K562 (cell line): Measurements from ENCODE around the gene PTH2. TPM values are rescaled to one million over a fixed set of nuclear protein-coding genes. Genes with fewer than 3 reads are reported as not detected.

Experiments used
- ARID3A ChIP-seq: IDR thresholded peaks from 2 replicates; pipeline ENCODE4 v1.6.1; 2012; ENCODE audit warnings: low read depth, low read length, improper control_type of control experiment, borderline replicate concordance
- FOXM1 ChIP-seq, 2 experiments: fragments of 450-650 bp in 1 of 2; sonication (generic) in 1 of 2; formaldehyde crosslinking in 1 of 2; IDR thresholded peaks; 2 replicates each; pipeline versions ENCODE4 v1.6.1 to v1.9.0; 2017 to 2022; ENCODE audit warnings: low read depth in 2 of 2, mild to moderate bottlenecking in 2 of 2, missing genetic modification reagents in 1 of 2, moderate library complexity in 1 of 2
- MCM3 ChIP-seq: fragments of 450-650 bp; IDR thresholded peaks from 2 replicates; pipeline ENCODE4 v1.6.1; 2016
- PCBP1 ChIP-seq: fragments of 200-400 bp; formaldehyde crosslinking; IDR thresholded peaks from 2 replicates; pipeline ENCODE4 v1.6.1; 2018; ENCODE audit warnings: mild to moderate bottlenecking, low read depth, low read length; ENCODE audit not compliant: poor library complexity, severe bottlenecking
- PHB ChIP-seq: fragments of 250-450 bp; sonication (Bioruptor Pico); IDR thresholded peaks from 2 replicates; pipeline ENCODE4 v1.5.0; 2021
- PHF8 ChIP-seq: fragments of 200-600 bp; sonication (generic); IDR thresholded peaks from 2 replicates; pipeline ENCODE4 v1.6.1; 2012; ENCODE audit warnings: mixed run types, mild to moderate bottlenecking, inconsistent platforms, low read length, moderate library complexity, borderline replicate concordance
- PHTF2 ChIP-seq: fragments of 250-450 bp; sonication (Bioruptor Pico); IDR thresholded peaks from 2 replicates; pipeline ENCODE4 v1.5.0; 2021; ENCODE audit warnings: mild to moderate bottlenecking
- RERE ChIP-seq: sonication (generic); formaldehyde crosslinking; IDR thresholded peaks from 2 replicates; pipeline ENCODE4 v1.8.0; 2023; ENCODE audit warnings: missing genetic modification reagents, mild to moderate bottlenecking, borderline replicate concordance
- SUPT5H ChIP-seq: fragments of 450-650 bp; IDR thresholded peaks from 2 replicates; pipeline ENCODE4 v1.6.1; 2016
- TAF7 ChIP-seq: fragments of 450-650 bp; IDR thresholded peaks from 2 replicates; pipeline ENCODE4 v1.6.1; 2016; ENCODE audit warnings: missing genetic modification characterization, missing compliant biosample characterization
- TRIM28 ChIP-seq: fragments of 450-650 bp; IDR thresholded peaks from 2 replicates; pipeline ENCODE4 v1.6.1; 2017
- ZNF133 ChIP-seq: fragments of 250-450 bp; sonication (Bioruptor Pico); IDR thresholded peaks from 2 replicates; pipeline ENCODE4 v1.4.0; 2020; ENCODE audit warnings: mild to moderate bottlenecking
- polyA plus RNA-seq, 8 experiments: library from polyadenylated mRNA; depleted of rRNA in 4 of 8; stranded (reverse) in 5 of 8; unstranded in 3 of 8; fragments of >200 nt; fragmentation: Nextera tagmentation in 2 of 8; fragmentation: Illumina TruSeq in 1 of 8; extraction: Ambion mirVana in 2 of 8; extraction: Trizol in 1 of 8; gene quantifications; 2 replicates each; pipeline versions ENCODE4 v1.2.1 to v1.2.3, GENCODE V29; 2011 to 2014; ENCODE audit warnings: inconsistent platforms in 1 of 8, missing spikeins in 1 of 8
- total RNA-seq, 7 experiments: library from RNA; depleted of rRNA in 6 of 7; stranded (reverse); fragments of >200 nt in 6 of 7; fragmentation: Illumina TruSeq in 2 of 7; extraction: Trizol in 2 of 7; gene quantifications; 2 replicates each; pipeline versions ENCODE4 v1.2.1 to v1.2.3, GENCODE V29; 2011 to 2021; ENCODE audit warnings: low replicate concordance in 1 of 7
- TF ChIP-seq, protein P1 (sequence below): sonication (generic); formaldehyde crosslinking; IDR thresholded peaks from 2 replicates; pipeline ENCODE4 v1.8.0; 2022; ENCODE audit warnings: mild to moderate bottlenecking, low read depth, missing genetic modification reagents
- TF ChIP-seq, protein P2 (sequence below), 3 experiments: fragments of 200-800 bp in 1 of 3; sonication (Bioruptor generic) in 1 of 3; sonication (generic) in 1 of 3; formaldehyde crosslinking in 1 of 3; IDR thresholded peaks; 2 replicates each; pipeline versions ENCODE4 v1.6.1 to v1.8.0; 2016 to 2022; ENCODE audit warnings: mild to moderate bottlenecking in 2 of 3, missing compliant biosample characterization in 2 of 3, missing genetic modification characterization in 2 of 3, missing genetic modification reagents in 1 of 3
- TF ChIP-seq, protein P3 (sequence below), 2 experiments: fragments of 450-650 bp in 1 of 2; sonication (generic) in 1 of 2; formaldehyde crosslinking; conservative IDR thresholded peaks; 2 replicates each; pipeline versions ENCODE4 v1.4.0 to v1.8.1; 2020 to 2022; ENCODE audit warnings: mild to moderate bottlenecking in 1 of 2, missing genetic modification reagents in 1 of 2
- TF ChIP-seq, protein P4 (sequence below): IDR thresholded peaks from 3 replicates; pipeline ENCODE4 v1.6.1; 2011; ENCODE audit warnings: borderline replicate concordance, mild to moderate bottlenecking; ENCODE audit not compliant: insufficient read length, insufficient read depth

The PTH2 gene
- total and polyA plus RNA-seq, 9 of the 15 experiments (the other 6 are each of a cell fraction or from before 2014, with no cell fraction given) = 1.3 TPM; not detected in 8

DNA sequence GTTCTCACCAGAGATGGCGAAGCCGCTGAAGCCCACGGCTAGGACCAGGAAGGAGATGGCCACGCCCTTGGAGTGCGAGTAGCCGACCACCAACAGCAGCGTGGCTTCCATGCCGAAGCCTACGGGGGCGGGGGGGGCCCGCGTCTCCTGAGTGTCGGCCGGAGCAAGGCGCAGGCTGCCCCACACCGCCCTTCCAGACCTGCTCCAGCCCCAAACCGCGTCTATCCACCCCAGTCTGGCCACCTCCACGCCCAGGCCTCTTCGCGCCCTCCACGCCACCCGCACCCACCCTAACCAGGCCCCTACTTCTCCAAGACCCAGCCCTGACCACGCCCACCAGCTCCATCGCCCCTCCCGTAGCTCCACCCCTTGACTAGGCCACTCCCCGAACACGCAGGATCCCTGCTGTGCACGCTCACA is 8.1 kb upstream of the PTH2 start (continued):
- TF ChIP-seq ARID3A (no peak), ZNF133 (no peak), FOXM1 (IDR thresholded peaks at IDR 0.05; ENCODE audit: low read depth) (no peak), FOXM1 (CRISPR knock-in tag; IDR thresholded peaks at IDR 0.05; ENCODE audit: low read depth) (no peak), PCBP1 (peak; percentile 28), PHB (CRISPR knock-in tag) (no peak), PHF8 (peak; percentile 59; the same call in 1 of the 2 replicates), RERE (CRISPR knock-in tag) (no peak), TAF7 (tag) (no peak), TRIM28 (no peak), SUPT5H (peak; percentile 82), MCM3 (no peak), PHTF2 (CRISPR knock-in tag) (no peak)
- TF ChIP-seq, protein P1, sequence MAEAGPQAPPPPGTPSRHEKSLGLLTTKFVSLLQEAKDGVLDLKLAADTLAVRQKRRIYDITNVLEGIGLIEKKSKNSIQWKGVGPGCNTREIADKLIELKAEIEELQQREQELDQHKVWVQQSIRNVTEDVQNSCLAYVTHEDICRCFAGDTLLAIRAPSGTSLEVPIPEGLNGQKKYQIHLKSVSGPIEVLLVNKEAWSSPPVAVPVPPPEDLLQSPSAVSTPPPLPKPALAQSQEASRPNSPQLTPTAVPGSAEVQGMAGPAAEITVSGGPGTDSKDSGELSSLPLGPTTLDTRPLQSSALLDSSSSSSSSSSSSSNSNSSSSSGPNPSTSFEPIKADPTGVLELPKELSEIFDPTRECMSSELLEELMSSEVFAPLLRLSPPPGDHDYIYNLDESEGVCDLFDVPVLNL (CRISPR knock-in tag) = no peak
- TF ChIP-seq, protein P2, sequence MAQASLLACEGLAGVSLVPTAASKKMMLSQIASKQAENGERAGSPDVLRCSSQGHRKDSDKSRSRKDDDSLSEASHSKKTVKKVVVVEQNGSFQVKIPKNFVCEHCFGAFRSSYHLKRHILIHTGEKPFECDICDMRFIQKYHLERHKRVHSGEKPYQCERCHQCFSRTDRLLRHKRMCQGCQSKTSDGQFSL (CRISPR knock-in tag; IDR thresholded peaks at IDR 0.05) = 0 out of 2 replicates have a peak, but pooled peaks have one; percentile 61
- TF ChIP-seq, protein P2 (tag; IDR thresholded peaks at IDR 0.05) = peak in 1 of 2 experiments; percentile 44; a peak in 2 of 4 replicates
- TF ChIP-seq, protein P3, sequence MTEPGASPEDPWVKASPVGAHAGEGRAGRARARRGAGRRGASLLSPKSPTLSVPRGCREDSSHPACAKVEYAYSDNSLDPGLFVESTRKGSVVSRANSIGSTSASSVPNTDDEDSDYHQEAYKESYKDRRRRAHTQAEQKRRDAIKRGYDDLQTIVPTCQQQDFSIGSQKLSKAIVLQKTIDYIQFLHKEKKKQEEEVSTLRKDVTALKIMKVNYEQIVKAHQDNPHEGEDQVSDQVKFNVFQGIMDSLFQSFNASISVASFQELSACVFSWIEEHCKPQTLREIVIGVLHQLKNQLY (CRISPR knock-in tag; conservative IDR thresholded peaks at IDR 0.05) = no peak
- TF ChIP-seq, protein P4, sequence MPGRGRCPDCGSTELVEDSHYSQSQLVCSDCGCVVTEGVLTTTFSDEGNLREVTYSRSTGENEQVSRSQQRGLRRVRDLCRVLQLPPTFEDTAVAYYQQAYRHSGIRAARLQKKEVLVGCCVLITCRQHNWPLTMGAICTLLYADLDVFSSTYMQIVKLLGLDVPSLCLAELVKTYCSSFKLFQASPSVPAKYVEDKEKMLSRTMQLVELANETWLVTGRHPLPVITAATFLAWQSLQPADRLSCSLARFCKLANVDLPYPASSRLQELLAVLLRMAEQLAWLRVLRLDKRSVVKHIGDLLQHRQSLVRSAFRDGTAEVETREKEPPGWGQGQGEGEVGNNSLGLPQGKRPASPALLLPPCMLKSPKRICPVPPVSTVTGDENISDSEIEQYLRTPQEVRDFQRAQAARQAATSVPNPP = no peak
